K562 (cell line): Measurements from ENCODE around the gene POLR3C. TPM values are rescaled to one million over a fixed set of nuclear protein-coding genes. Genes with fewer than 3 reads are reported as not detected.

Experiments used
- DMBX1 ChIP-seq: fragments of 250-450 bp; sonication (Bioruptor Pico); IDR thresholded peaks from 2 replicates; pipeline ENCODE4 v1.8.0; 2022; ENCODE audit warnings: inconsistent platforms, mild to moderate bottlenecking, moderate library complexity, borderline replicate concordance
- EGR1 ChIP-seq: fragments of 450-650 bp; conservative IDR thresholded peaks from 2 replicates; pipeline ENCODE4 v1.6.1; 2017; ENCODE audit warnings: mild to moderate bottlenecking
- GATAD2A ChIP-seq: fragments of 450-650 bp; IDR thresholded peaks from 2 replicates; pipeline ENCODE4 v1.6.1; 2017
- HLTF ChIP-seq: fragments of 450-650 bp; IDR thresholded peaks from 2 replicates; pipeline ENCODE4 v1.6.1; 2016
- JUNB ChIP-seq: fragments of 450-650 bp; formaldehyde crosslinking; conservative IDR thresholded peaks from 2 replicates; pipeline ENCODE4 v1.4.0; 2020; ENCODE audit warnings: mild to moderate bottlenecking
- KLF10 ChIP-seq: fragments of 250-450 bp; sonication (Bioruptor Pico); IDR thresholded peaks from 2 replicates; pipeline ENCODE4 v1.6.1; 2021; ENCODE audit warnings: matching md5 sums
- KLF16 ChIP-seq: IDR thresholded peaks from 2 replicates; pipeline ENCODE4 v1.6.1; 2016; ENCODE audit warnings: antibody characterized with exemption
- MYNN ChIP-seq, 2 experiments: sonication (generic); formaldehyde crosslinking in 1 of 2; IDR thresholded peaks; 2 replicates each; pipeline versions ENCODE4 v1.5.0 to v1.6.1; 2016 to 2020; ENCODE audit warnings: antibody characterized with exemption in 1 of 2, missing genetic modification reagents in 1 of 2
- POLR2B ChIP-seq: fragments of 450-650 bp; IDR thresholded peaks from 2 replicates; pipeline ENCODE4 v1.6.1; 2018; ENCODE audit warnings: low read depth; ENCODE audit not compliant: partially characterized antibody
- RAD21 ChIP-seq, 2 experiments: fragments of 250-450 bp in 1 of 2; fragments of 450-650 bp in 1 of 2; sonication (Bioruptor Pico) in 1 of 2; formaldehyde crosslinking in 1 of 2; IDR thresholded peaks in 1 of 2; conservative IDR thresholded peaks in 1 of 2; 2 replicates each; pipeline versions ENCODE4 v1.4.0 to v1.8.0; 2020 to 2022; ENCODE audit warnings: mild to moderate bottlenecking in 2 of 2, moderate library complexity in 1 of 2
- WHSC1 ChIP-seq: IDR thresholded peaks from one replicate; pipeline ENCODE4 v1.6.1; 2012; ENCODE audit warnings: low read length, control low read depth, inconsistent platforms
- ZNF232 ChIP-seq: sonication (generic); formaldehyde crosslinking; IDR thresholded peaks from 2 replicates; pipeline ENCODE4 v1.8.0; 2022; ENCODE audit warnings: mild to moderate bottlenecking, missing genetic modification reagents
- ZNF239 ChIP-seq: fragments of 250-450 bp; sonication (Bioruptor Pico); IDR thresholded peaks from 2 replicates; pipeline ENCODE4 v1.4.0; 2020; ENCODE audit warnings: mild to moderate bottlenecking
- ZNF696 ChIP-seq: fragments of 250-450 bp; sonication (Bioruptor Pico); conservative IDR thresholded peaks from 2 replicates; pipeline ENCODE4 v1.4.0; 2020; ENCODE audit warnings: mild to moderate bottlenecking, moderate library complexity
- ZZZ3 ChIP-seq: fragments of 450-650 bp; IDR thresholded peaks from 2 replicates; pipeline ENCODE4 v1.6.1; 2016; ENCODE audit warnings: antibody characterized with exemption, mild to moderate bottlenecking, moderate library complexity
- polyA plus RNA-seq, 8 experiments: library from polyadenylated mRNA; depleted of rRNA in 4 of 8; stranded (reverse) in 5 of 8; unstranded in 3 of 8; fragments of >200 nt; fragmentation: Nextera tagmentation in 2 of 8; fragmentation: Illumina TruSeq in 1 of 8; extraction: Ambion mirVana in 2 of 8; extraction: Trizol in 1 of 8; gene quantifications; 2 replicates each; pipeline versions ENCODE4 v1.2.1 to v1.2.3, GENCODE V29; 2011 to 2014; ENCODE audit warnings: inconsistent platforms in 1 of 8, missing spikeins in 1 of 8
- total RNA-seq, 7 experiments: library from RNA; depleted of rRNA in 6 of 7; stranded (reverse); fragments of >200 nt in 6 of 7; fragmentation: Illumina TruSeq in 2 of 7; extraction: Trizol in 2 of 7; gene quantifications; 2 replicates each; pipeline versions ENCODE4 v1.2.1 to v1.2.3, GENCODE V29; 2011 to 2021; ENCODE audit warnings: low replicate concordance in 1 of 7
- TF ChIP-seq, protein P1 (sequence below): fragments of 250-450 bp; sonication (Bioruptor Pico); IDR thresholded peaks from 2 replicates; pipeline ENCODE4 v1.4.0; 2020
- TF ChIP-seq, protein P2 (sequence below): fragments of 450-650 bp; IDR thresholded peaks from 2 replicates; pipeline ENCODE4 v1.7.1; 2018; ENCODE audit warnings: mild to moderate bottlenecking, low read depth; ENCODE audit not compliant: partially characterized antibody
- TF ChIP-seq, protein P3 (sequence below): fragments of 250-450 bp; sonication (Bioruptor Pico); IDR thresholded peaks from 2 replicates; pipeline ENCODE4 v1.4.0; 2020; ENCODE audit warnings: borderline replicate concordance

Gene POLR3C
- total and polyA plus RNA-seq, 9 of the 15 experiments (the other 6 are each of a cell fraction or from before 2014, with no cell fraction given): 19.7 to 64.1 (median 45.2) TPM

DNA sequence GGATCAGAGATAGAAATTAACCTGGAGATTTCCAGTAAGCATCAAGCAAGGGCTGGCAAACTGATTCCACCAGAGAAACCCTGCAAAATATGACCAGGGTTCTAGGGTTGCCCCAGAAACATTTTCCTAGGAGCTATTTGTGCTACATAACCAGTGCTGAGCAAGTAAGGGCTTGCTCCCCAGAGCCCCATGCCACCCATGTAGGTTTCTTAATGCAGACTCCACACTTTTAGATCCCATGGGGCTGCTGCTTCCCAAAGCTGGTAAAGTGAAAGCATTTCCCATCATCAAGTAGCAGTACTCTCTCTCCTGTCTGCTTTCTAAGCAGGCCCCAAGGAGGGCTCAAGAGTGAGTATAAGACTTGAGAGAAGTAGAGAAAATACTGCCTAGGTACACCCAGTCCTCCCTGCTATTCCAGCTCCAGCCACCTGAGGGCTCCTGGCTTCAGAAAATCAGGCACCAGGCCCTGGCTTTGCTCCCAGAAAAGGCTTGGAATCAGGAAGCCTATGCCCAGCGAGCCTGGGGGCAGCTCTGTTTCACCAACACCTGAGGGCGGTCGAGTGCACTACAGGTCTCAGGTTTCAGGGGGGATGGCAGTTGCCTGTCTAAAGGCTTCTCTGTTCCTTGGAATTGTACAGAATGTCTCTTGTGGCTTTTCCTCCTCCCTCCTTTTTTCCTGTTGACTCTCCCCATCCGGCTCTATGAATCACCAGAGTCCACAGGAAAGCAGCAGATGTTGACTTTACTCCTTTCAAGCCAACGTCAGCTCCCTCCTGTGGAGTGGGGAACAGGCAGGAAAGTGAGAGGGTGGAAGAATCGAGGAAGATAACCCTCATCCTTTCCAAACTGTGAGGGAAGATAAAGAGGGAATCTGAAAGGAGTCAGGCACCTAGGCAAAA is 67.8 kb downstream of the POLR3C start (continued):
- peak; percentile 63; the same call in 1 of the 2 replicates for TF ChIP-seq KLF16
- TF ChIP-seq GATAD2A: 0 out of 2 replicates have a peak, but pooled peaks have one; percentile 37
- no peak for TF ChIP-seq EGR1
- no peak for TF ChIP-seq HLTF
- TF ChIP-seq RAD21 (CRISPR knock-in tag; conservative IDR thresholded peaks at IDR 0.05 in 1 of 2, IDR thresholded peaks at IDR 0.05 in 1 of 2): peak; percentile 90 to 93
- no peak for TF ChIP-seq ZNF696
- TF ChIP-seq KLF10: no peak
- TF ChIP-seq, protein P1, sequence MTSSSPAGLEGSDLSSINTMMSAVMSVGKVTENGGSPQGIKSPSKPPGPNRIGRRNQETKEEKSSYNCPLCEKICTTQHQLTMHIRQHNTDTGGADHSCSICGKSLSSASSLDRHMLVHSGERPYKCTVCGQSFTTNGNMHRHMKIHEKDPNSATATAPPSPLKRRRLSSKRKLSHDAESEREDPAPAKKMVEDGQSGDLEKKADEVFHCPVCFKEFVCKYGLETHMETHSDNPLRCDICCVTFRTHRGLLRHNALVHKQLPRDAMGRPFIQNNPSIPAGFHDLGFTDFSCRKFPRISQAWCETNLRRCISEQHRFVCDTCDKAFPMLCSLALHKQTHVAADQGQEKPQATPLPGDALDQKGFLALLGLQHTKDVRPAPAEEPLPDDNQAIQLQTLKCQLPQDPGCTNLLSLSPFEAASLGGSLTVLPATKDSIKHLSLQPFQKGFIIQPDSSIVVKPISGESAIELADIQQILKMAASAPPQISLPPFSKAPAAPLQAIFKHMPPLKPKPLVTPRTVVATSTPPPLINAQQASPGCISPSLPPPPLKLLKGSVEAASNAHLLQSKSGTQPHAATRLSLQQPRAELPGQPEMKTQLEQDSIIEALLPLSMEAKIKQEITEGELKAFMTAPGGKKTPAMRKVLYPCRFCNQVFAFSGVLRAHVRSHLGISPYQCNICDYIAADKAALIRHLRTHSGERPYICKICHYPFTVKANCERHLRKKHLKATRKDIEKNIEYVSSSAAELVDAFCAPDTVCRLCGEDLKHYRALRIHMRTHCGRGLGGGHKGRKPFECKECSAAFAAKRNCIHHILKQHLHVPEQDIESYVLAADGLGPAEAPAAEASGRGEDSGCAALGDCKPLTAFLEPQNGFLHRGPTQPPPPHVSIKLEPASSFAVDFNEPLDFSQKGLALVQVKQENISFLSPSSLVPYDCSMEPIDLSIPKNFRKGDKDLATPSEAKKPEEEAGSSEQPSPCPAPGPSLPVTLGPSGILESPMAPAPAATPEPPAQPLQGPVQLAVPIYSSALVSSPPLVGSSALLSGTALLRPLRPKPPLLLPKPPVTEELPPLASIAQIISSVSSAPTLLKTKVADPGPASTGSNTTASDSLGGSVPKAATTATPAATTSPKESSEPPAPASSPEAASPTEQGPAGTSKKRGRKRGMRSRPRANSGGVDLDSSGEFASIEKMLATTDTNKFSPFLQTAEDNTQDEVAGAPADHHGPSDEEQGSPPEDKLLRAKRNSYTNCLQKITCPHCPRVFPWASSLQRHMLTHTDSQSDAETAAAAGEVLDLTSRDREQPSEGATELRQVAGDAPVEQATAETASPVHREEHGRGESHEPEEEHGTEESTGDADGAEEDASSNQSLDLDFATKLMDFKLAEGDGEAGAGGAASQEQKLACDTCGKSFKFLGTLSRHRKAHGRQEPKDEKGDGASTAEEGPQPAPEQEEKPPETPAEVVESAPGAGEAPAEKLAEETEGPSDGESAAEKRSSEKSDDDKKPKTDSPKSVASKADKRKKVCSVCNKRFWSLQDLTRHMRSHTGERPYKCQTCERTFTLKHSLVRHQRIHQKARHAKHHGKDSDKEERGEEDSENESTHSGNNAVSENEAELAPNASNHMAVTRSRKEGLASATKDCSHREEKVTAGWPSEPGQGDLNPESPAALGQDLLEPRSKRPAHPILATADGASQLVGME (CRISPR knock-in tag): no peak; the same call in 1 of the 2 replicates
- TF ChIP-seq, protein P2, sequence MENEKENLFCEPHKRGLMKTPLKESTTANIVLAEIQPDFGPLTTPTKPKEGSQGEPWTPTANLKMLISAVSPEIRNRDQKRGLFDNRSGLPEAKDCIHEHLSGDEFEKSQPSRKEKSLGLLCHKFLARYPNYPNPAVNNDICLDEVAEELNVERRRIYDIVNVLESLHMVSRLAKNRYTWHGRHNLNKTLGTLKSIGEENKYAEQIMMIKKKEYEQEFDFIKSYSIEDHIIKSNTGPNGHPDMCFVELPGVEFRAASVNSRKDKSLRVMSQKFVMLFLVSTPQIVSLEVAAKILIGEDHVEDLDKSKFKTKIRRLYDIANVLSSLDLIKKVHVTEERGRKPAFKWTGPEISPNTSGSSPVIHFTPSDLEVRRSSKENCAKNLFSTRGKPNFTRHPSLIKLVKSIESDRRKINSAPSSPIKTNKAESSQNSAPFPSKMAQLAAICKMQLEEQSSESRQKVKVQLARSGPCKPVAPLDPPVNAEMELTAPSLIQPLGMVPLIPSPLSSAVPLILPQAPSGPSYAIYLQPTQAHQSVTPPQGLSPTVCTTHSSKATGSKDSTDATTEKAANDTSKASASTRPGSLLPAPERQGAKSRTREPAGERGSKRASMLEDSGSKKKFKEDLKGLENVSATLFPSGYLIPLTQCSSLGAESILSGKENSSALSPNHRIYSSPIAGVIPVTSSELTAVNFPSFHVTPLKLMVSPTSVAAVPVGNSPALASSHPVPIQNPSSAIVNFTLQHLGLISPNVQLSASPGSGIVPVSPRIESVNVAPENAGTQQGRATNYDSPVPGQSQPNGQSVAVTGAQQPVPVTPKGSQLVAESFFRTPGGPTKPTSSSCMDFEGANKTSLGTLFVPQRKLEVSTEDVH: peak; percentile 37
- no peak for TF ChIP-seq JUNB (CRISPR knock-in tag)
- TF ChIP-seq, protein P3, sequence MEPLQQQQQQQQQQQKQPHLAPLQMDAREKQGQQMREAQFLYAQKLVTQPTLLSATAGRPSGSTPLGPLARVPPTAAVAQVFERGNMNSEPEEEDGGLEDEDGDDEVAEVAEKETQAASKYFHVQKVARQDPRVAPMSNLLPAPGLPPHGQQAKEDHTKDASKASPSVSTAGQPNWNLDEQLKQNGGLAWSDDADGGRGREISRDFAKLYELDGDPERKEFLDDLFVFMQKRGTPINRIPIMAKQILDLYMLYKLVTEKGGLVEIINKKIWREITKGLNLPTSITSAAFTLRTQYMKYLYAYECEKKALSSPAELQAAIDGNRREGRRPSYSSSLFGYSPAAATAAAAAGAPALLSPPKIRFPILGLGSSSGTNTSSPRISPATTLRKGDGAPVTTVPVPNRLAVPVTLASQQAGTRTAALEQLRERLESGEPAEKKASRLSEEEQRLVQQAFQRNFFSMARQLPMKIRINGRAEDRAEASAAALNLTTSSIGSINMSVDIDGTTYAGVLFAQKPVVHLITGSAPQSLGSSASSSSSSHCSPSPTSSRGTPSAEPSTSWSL (CRISPR knock-in tag): no peak
- TF ChIP-seq WHSC1: no peak
- TF ChIP-seq DMBX1 (CRISPR knock-in tag): 0 out of 2 replicates have a peak, but pooled peaks have one; percentile 31
- peak; percentile 69 for TF ChIP-seq MYNN (IDR thresholded peaks at IDR 0.05)
- TF ChIP-seq MYNN (CRISPR knock-in tag; IDR thresholded peaks at IDR 0.05): no peak
- no peak for TF ChIP-seq ZNF232 (CRISPR knock-in tag)
- no peak for TF ChIP-seq POLR2B
- TF ChIP-seq ZNF239: no peak
- no peak for TF ChIP-seq ZZZ3
